ENCODE measurements around the gene ADRB1. TPM values are rescaled to one million over a fixed set of nuclear protein-coding genes. Genes with fewer than 3 reads are reported as not detected.

ADRB1 gene
- total RNA-seq, 2 experiments from 2014 or later, result not detected

DNA sequence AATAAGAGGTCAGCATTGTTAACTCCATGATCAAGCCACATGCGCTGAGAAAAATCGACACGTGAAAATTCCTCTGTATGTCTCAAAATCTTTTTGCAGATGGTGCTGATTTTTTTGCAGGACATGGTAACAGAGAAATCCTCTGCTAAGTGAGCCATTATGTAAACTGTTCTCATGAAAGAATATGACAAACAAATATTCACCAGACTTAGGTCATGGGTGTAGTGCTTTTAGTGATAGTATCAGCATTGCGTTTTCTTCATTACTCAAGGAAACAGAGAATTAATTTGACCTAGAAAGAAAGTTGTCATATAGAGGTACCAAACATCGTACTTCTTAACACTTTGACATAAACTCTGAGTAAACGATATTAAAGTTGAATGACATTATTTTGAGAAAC is 34.7 kb downstream of the ADRB1 start:
- CTCF ChIA-PET, result interaction anchor here (0.7 kb wide), 1 partner anchor 612 kb away, joined by 3 read pairs; no protein-coding TSS in a partner anchor
- Mint-ChIP-seq H3K9me3 (ENCODE audit: low read depth) (no peaks in the 10 kb centered on the region), H3K4me1 (peaks cover 5% of the 10 kb centered on the region), H3K36me3 (ENCODE audit: low read depth) (no peaks in the 10 kb centered on the region), H3K4me3 (no peak overlapping the region), H3K27me3 (peaks cover 3% of the 10 kb centered on the region), H3K27ac (no peak overlapping the region)
- intact Hi-C loops (cut with DNase I, micrococcal nuclease), result no loop called here
- DNase-seq (no peak), ATAC-seq (no peak)
- POLR2A ChIA-PET, result interaction anchor here (0.5 kb wide), 1 partner anchor 80 kb away, joined by 3 read pairs; no protein-coding TSS in a partner anchor

DNA sequence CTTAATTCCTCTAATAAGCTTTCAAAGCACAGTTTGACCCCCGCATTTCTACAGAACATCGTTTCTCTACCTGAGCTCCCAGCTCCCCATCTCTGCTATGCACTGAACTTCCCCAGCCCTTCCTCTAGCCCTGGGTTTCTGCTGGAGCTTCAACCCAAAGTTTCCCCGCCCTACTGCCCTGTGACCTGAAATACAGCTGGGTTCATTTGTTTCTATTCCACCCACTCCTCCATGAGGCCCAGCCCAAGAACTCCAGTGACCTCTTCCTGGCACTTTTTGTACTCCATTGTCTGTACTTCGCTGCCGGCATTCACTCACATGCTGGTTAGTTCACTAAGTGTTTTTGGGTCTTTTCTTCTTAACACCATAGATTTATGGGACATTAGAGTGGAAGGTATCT is 35.8 kb downstream of the ADRB1 start:
- intact Hi-C loops (cut with DNase I, micrococcal nuclease), result no loop called here
- H3K9me3 Mint-ChIP-seq (ENCODE audit: low read depth), result no peaks in the 10 kb centered on the region
- H3K27me3 Mint-ChIP-seq, result peaks cover 3% of the 10 kb centered on the region
- no peak for DNase-seq
- no peak overlapping the region for H3K27ac Mint-ChIP-seq
- H3K36me3 Mint-ChIP-seq (ENCODE audit: low read depth), result no peaks in the 10 kb centered on the region
- CTCF ChIA-PET, result interaction anchor here (0.6 kb wide), 1 partner anchor 202 kb away, joined by 3 read pairs; no protein-coding TSS in a partner anchor
- ATAC-seq, result no peak
- H3K4me3 Mint-ChIP-seq, result no peak overlapping the region
- POLR2A ChIA-PET, result no interaction called here
- no peaks in the 10 kb centered on the region for H3K4me1 Mint-ChIP-seq

DNA sequence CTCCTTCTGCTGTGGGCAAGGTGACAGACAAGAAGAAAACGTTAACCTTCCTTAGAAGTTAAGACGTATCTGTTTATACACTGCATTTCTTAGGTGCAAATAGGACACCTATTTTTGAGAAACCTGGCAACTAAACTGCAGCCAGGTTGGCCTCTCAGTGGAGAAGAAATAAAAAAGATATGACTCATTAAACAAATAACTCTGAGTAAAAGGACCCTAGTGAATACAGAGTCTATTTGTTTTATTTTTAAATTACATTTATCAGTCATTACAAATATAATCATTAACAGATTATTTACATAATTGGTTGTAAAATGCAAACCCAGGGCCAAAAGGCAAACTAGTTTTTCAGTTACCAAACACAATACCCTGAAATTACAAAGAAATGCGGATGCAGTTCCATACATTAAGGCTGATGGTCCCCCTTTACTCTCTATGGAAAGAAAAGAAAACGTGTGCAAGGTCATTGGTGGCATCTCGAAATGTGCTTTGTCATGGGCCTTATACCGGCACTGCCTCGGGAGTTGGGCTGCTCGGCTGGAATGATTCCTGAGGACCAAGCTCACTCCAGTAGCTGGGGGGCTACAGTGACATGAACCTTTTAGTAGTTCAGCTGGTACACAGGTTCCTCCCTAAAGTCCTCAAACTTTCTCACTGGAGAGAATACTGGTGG is 38.4 kb downstream of the ADRB1 start:
- Mint-ChIP-seq H3K9me3 (ENCODE audit: low read depth) (no peaks in the 10 kb centered on the region), H3K36me3 (ENCODE audit: low read depth) (no peaks in the 10 kb centered on the region)
- POLR2A ChIA-PET, result no interaction called here

DNA sequence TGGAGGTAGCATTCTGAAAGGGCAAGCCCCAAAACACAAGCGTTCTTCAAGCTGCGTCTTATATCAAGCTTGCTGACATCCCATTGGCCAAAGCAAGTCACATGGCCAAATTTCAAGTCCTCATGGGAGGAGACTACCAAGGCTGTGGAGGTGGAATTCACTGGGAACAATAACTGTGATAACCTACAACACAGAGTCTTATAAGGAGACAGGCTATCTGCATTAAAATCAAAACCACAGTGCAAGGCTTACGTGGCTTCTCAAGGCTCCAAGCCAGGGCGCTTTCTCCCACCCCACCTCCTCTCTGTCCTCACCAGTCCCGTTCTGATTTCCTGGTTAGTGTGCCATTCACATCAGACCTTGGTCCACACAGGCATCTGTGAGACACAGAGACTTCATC is 39.4 kb downstream of the ADRB1 start:
- Mint-ChIP-seq H3K4me1 (no peaks in the 10 kb centered on the region), H3K36me3 (ENCODE audit: low read depth) (no peaks in the 10 kb centered on the region), H3K4me3 (no peak overlapping the region), H3K27me3 (peaks cover 2% of the 10 kb centered on the region), H3K9me3 (ENCODE audit: low read depth) (no peaks in the 10 kb centered on the region), H3K27ac (no peak overlapping the region)
- DNase-seq (peak; percentile 32), ATAC-seq (peak; percentile 56)
- intact Hi-C loops (cut with DNase I, micrococcal nuclease), result no loop called here
- CTCF ChIA-PET, result no interaction called here
- POLR2A ChIA-PET, result no interaction called here

More for the DNA sequence above, 38.4 kb downstream of the ADRB1 start:
- H3K27me3 Mint-ChIP-seq, result peaks cover 2% of the 10 kb centered on the region
- H3K27ac Mint-ChIP-seq, result no peak overlapping the region
- H3K4me1 Mint-ChIP-seq, result no peaks in the 10 kb centered on the region
- ATAC-seq (no peak), DNase-seq (no peak)
- no peak overlapping the region for H3K4me3 Mint-ChIP-seq
- intact Hi-C loops (cut with DNase I, micrococcal nuclease), result no loop called here
- CTCF ChIA-PET, result interaction anchor here (1.0 kb wide), 1 partner anchor 14 kb away, joined by 4 read pairs; no protein-coding TSS in a partner anchor

DNA sequence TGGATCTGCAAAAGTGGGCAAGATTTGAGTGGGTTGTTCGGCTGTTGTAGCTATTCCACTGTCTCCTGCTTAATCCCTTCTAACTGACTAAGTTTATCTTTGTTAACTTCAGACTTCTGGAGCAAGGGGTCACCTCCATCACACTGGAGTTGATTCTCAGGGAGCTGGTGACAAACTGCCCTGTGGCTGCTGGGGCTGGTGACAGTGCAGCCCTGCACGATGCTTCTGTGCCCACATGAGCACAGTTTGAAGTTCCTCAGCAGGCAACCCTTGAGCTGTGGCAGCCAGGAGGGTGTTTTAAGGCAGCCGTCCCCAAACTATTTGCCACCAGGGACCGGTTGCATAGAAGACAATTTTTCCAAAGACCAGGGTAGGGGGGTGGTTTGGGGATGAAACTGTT is 40.5 kb downstream of the ADRB1 start:
- Mint-ChIP-seq H3K9me3 (ENCODE audit: low read depth) (no peaks in the 10 kb centered on the region), H3K27me3 (peaks cover 2% of the 10 kb centered on the region), H3K4me3 (no peak overlapping the region), H3K4me1 (no peaks in the 10 kb centered on the region), H3K27ac (no peak overlapping the region), H3K36me3 (ENCODE audit: low read depth) (no peaks in the 10 kb centered on the region)
- POLR2A ChIA-PET, result no interaction called here
- intact Hi-C loops (cut with DNase I, micrococcal nuclease), result no loop called here
- CTCF ChIA-PET, result interaction anchor here (1.2 to 1.4 kb wide), 2 partner anchors 285 to 405 kb away, joined by 3 to 6 read pairs; partner anchors contain the start of gene CASP7
- peak; percentile 58 for DNase-seq
- peak; percentile 73 for ATAC-seq

DNA sequence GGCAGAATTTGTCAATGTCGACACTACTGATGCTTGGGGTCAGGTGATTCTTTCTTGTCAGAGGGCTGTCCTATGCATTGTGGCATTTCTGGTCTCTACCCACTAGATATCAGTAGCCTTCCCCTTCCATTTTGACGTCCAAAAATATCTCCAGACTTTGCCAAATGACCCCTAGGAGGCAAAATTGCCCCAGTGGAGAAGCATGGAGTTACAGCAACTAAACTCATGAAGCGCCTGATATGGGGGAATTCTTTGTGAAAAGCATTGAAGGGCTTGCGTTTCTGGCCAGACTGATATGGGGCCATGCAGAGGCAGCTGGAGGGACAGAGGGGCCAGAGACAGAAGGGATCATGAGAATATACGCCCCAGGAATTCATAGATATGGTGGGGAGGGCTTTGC is 43.6 kb downstream of the ADRB1 start:
- intact Hi-C loops (cut with DNase I, micrococcal nuclease), result no loop called here
- DNase-seq (no peak), ATAC-seq (no peak)
- Mint-ChIP-seq H3K4me1 (no peaks in the 10 kb centered on the region), H3K36me3 (ENCODE audit: low read depth) (no peaks in the 10 kb centered on the region), H3K9me3 (ENCODE audit: low read depth) (no peaks in the 10 kb centered on the region), H3K4me3 (no peak overlapping the region), H3K27ac (no peak overlapping the region), H3K27me3 (no peaks in the 10 kb centered on the region)
- ChIA-PET CTCF (interaction anchor here (0.6 to 1.2 kb wide), 2 partner anchors 58 to 156 kb away, joined by 3 read pairs; no protein-coding TSS in a partner anchor), POLR2A (no interaction called here)

DNA sequence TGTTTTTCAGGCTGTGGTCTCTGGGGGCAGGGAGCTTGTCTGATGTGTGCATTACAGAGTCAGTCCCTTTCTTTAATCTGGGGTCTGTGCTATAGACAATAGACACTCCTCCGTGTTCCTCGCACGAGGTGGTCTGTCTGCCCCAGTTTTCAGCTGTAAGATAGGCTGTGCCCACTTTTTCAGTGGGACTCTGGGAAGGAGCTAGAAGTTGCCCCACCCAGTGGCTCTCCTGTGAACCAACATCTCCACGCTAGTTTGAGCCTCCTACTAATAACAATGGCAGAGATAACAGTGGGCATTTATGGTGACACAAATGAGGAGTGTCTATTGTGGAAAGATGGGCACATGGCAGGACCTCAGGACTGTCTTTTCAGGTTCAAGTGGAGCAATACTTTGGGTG is 44.0 kb downstream of the ADRB1 start:
- POLR2A ChIA-PET, result no interaction called here
- Mint-ChIP-seq H3K27ac (no peak overlapping the region), H3K9me3 (ENCODE audit: low read depth) (no peaks in the 10 kb centered on the region), H3K4me1 (no peaks in the 10 kb centered on the region), H3K36me3 (ENCODE audit: low read depth) (no peaks in the 10 kb centered on the region), H3K27me3 (no peaks in the 10 kb centered on the region), H3K4me3 (no peak overlapping the region)
- no peak for ATAC-seq
- CTCF ChIA-PET, result interaction anchor here (0.6 to 0.7 kb wide), 2 partner anchors 57 to 121 kb away, joined by 3 to 4 read pairs; no protein-coding TSS in a partner anchor
- DNase-seq, result no peak
- intact Hi-C loops (cut with DNase I, micrococcal nuclease), result no loop called here

DNA sequence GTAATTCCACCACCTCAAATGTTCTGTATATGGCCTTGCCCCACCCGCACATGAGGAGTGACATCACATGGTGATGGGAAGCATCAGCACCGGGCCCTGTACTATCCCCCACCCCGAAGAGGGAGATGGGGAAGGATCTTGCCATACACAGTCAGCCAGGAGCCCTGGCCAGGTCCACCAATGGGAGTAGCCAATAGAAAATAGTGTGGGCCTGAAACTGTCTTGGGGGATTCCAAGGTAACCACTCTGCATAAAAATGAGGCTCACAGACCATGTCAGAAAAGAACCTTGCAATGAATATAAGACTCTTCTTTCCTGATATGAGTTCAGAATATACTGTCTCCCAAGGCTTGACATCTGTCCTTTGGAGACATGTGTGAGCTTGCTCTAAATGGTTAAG is 51.1 kb downstream of the ADRB1 start:
- Mint-ChIP-seq H3K27ac (no peak overlapping the region), H3K27me3 (peaks cover 4% of the 10 kb centered on the region), H3K9me3 (ENCODE audit: low read depth) (peaks cover 3% of the 10 kb centered on the region), H3K4me3 (no peak overlapping the region), H3K36me3 (ENCODE audit: low read depth) (no peaks in the 10 kb centered on the region), H3K4me1 (peaks cover 23% of the 10 kb centered on the region)
- ATAC-seq, result no peak
- POLR2A ChIA-PET, result no interaction called here
- CTCF ChIA-PET, result no interaction called here
- intact Hi-C loops (cut with DNase I, micrococcal nuclease), result loop anchor here in 1 of 2 experiments (10.0 kb wide), 1 partner anchor 130 kb away; no protein-coding TSS in a partner anchor
- no peak for DNase-seq

DNA sequence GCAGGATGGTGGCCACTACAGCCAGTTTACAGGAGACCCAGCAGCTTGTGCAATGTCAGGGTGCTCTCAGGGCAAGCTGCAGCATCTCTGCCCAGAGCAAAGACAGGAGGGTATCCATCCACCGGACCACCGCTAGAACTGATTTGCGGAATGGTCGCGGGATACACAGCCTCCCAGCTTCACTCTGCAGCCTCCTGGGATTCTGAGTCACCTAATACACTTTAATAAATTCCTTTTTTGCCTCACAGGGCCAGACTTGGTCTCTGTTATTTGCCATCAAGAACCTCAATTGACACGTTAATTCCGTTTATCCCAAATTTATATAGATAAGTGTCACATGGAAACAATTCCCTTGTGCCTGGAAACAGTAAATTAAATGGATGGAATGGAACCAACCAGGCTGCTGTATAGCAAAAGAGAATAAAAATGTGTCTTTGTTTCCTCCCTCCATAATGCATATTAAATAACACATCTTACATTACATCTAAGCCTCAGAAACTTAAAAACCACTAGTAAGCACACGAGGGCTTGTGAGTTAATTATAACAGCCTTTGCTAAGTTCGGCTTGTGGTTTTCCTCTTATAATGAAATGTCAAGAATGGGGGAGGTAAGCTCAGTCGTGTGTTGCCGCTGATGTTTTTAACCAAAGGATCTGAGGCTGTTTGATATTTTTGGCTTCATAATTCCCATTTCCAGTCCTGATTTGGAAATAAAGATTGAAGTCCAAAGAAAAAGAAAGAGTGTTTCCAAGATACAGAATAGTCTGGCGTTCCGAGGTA is 52.1 kb downstream of the ADRB1 start:
- Mint-ChIP-seq H3K4me1 (peaks cover 30% of the 10 kb centered on the region), H3K9me3 (ENCODE audit: low read depth) (peaks cover 3% of the 10 kb centered on the region), H3K27ac (no peak overlapping the region), H3K27me3 (peaks cover 14% of the 10 kb centered on the region), H3K36me3 (ENCODE audit: low read depth) (no peaks in the 10 kb centered on the region), H3K4me3 (no peak overlapping the region)
- ChIA-PET POLR2A (no interaction called here), CTCF (interaction anchor here (1.1 kb wide), 1 partner anchor 297 kb away, joined by 4 read pairs; no protein-coding TSS in a partner anchor)
- intact Hi-C loops (cut with DNase I, micrococcal nuclease), result loop anchor here in 1 of 2 experiments (10.0 kb wide), 1 partner anchor 131 kb away; no protein-coding TSS in a partner anchor
- ATAC-seq (no peak), DNase-seq (no peak)

Other genes with a start within 250 kb of the ADRB1 start
- 10 to 100 TPM; 12.5 to 14.4 TPM for gene DCLRE1A, start 189.8 kb upstream of the ADRB1 start, total RNA-seq
- 10 to 100 TPM; 20.1 to 22.3 TPM for gene NHLRC2, start 189.2 kb upstream of the ADRB1 start, total RNA-seq
- 10 to 100 TPM in 1 of 2 experiments, 1 to 10 TPM in 1; 9.1 to 13.9 TPM for gene CCDC186, start 130.3 kb downstream of the ADRB1 start, total RNA-seq
- gene TDRD1, start 135.5 kb downstream of the ADRB1 start, total RNA-seq, result under 1 TPM; 0.21 to 0.25 TPM
- gene VWA2, start 195.4 kb downstream of the ADRB1 start, total RNA-seq, result not detected